Pulmonary artery endothelial cell (primary cell): ENCODE measurements around the gene AURKB. TPM values are rescaled to one million over a fixed set of nuclear protein-coding genes. Genes with fewer than 3 reads are reported as not detected.
"Not testable (repeated sequence)": the region's sequence is repeated elsewhere in the genome, so short reads cannot be mapped to it uniquely, and the experiment has no call there.

Source experiments
- DNase-seq: peaks from one replicate; pipeline ENCODE4 v3.0.0-alpha.2; 2011; ENCODE audit warnings: low read depth, low spot score
- total RNA-seq: library from RNA; depleted of rRNA; stranded (reverse); fragments of >200 nt; gene quantifications from 2 replicates; pipeline ENCODE4 v1.2.3, GENCODE V29; 2014

AURKB gene
- total RNA-seq, 1 donor from 2014 or later = 34.4 TPM

GRCh38 chr17:8225813-8226535 is 15.6 kb upstream of the AURKB start:
- DNase-seq = no peak

- DNase-seq = no peak
These were observed 14.8 kb upstream of the AURKB start for GRCh38 chr17:8224891-8225812.

- no peak for DNase-seq
These were observed 13.2 kb upstream of the AURKB start for GRCh38 chr17:8223356-8224126.

GRCh38 chr17:8222630-8223355 is 12.4 kb upstream of the AURKB start:
- peak; percentile 75 for DNase-seq

GRCh38 chr17:8222380-8222629 is 11.9 kb upstream of the AURKB start:
- DNase-seq = no peak

- peak; percentile 49 for DNase-seq
These were observed 11.4 kb upstream of the AURKB start for GRCh38 chr17:8221663-8222379.

- peak; percentile 71 for DNase-seq
These were observed 10.6 kb upstream of the AURKB start for GRCh38 chr17:8220783-8221662.

- DNase-seq = not testable (repeated sequence)
These were observed 3.6 kb upstream of the AURKB start for GRCh38 chr17:8214000-8214399.

- DNase-seq = no peak
These were observed 2.2 kb upstream of the AURKB start for GRCh38 chr17:8212312-8213180.

GRCh38 chr17:8210761-8211458 is 535 bp upstream of the AURKB start:
- no peak for DNase-seq

- DNase-seq = no peak
These were observed 3.8 kb downstream of the AURKB start for GRCh38 chr17:8206536-8206935.

GRCh38 chr17:8204761-8205555 is 5.4 kb downstream of the AURKB start:
- DNase-seq = no peak

GRCh38 chr17:8192070-8192815 is 18.1 kb downstream of the AURKB start:
- peak; percentile 76 for DNase-seq

GRCh38 chr17:8190506-8190905 is 19.9 kb downstream of the AURKB start:
- DNase-seq = no peak

GRCh38 chr17:8189711-8190477 is 20.5 kb downstream of the AURKB start, which contains the start of gene BORCS6:
Gene BORCS6 (minus strand): TSS chr17:8190180. CDS start chr17:8190140, 40 bp downstream.
- peak; percentile 97 for DNase-seq
